HFFc6 (cell line): Measurements from ENCODE around the gene GASK1A. TPM values are rescaled to one million over a fixed set of nuclear protein-coding genes. Genes with fewer than 3 reads are reported as not detected.

Source experiments
- DNase-seq: peaks from one replicate; pipeline ENCODE4 v3.0.0-alpha.2; 2018
- H3K27ac Mint-ChIP-seq: 2 replicates; pipeline ENCODE4 v1.8.0; 2020; ENCODE audit warnings: mild to moderate bottlenecking, mixed read lengths
- H3K27me3 Mint-ChIP-seq: 2 replicates; pipeline ENCODE4 v1.8.0; 2021; ENCODE audit warnings: mild to moderate bottlenecking, moderate library complexity, mixed read lengths; ENCODE audit not compliant: insufficient read depth
- H3K36me3 Mint-ChIP-seq: 2 replicates; pipeline ENCODE4 v1.8.0; 2021; ENCODE audit warnings: low read depth, mixed read lengths
- H3K4me1 Mint-ChIP-seq: 2 replicates; pipeline ENCODE4 v1.8.0; 2020; ENCODE audit warnings: low read depth, mixed read lengths
- H3K4me3 Mint-ChIP-seq: 2 replicates; pipeline ENCODE4 v1.8.0; 2020; ENCODE audit warnings: mild to moderate bottlenecking, moderate library complexity, mixed read lengths
- H3K9me3 Mint-ChIP-seq: 2 replicates; pipeline ENCODE4 v1.8.0; 2020; ENCODE audit warnings: mild to moderate bottlenecking, mixed read lengths
- total RNA-seq, 6 experiments: library from RNA; stranded (reverse); fragmentation: NEBNext Ultra II Directional; extraction: Animal tissue kit (Norgen Biotek cat#: 25700); gene quantifications; 2 replicates in 1 of 6; 3 replicates in 5 of 6; pipeline ENCODE4 v1.2.3, GENCODE V29; 2021
- TF ChIP-seq, protein P1 (sequence below): fragments of 200-600 bp; sonication (generic); IDR thresholded peaks from 2 replicates; pipeline ENCODE4 v1.5.0; 2021; ENCODE audit warnings: antibody characterized with exemption, mild to moderate bottlenecking

GASK1A gene
- total RNA-seq, 6 experiments from 2014 or later, result not detected

DNA sequence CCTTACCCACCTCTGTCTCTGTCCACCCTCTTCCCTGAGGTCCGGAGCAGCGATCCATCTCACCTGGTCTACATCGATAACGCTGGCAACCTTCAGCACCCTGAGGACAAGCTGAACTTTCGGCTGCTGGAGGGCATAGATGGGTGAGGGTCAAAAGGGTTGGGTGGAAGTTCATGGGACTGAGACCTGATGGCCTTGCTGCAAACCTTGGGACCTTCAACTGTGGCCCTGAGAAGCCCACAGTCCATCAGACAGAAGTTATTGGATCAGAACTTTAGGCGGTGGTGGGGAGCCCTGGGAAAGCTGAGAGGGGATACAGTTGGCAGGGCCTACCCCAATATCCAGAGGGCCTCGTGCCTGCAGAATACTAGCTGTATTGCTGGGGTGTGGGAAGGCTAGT is 76.3 kb downstream of the GASK1A start:
- H3K27ac Mint-ChIP-seq, result no peak overlapping the region
- H3K4me1 Mint-ChIP-seq, result no peaks in the 10 kb centered on the region
- no peaks in the 10 kb centered on the region for H3K36me3 Mint-ChIP-seq
- no peak overlapping the region for H3K4me3 Mint-ChIP-seq
- peaks cover 5% of the 10 kb centered on the region; the same call in 1 of the 2 replicates for H3K9me3 Mint-ChIP-seq
- DNase-seq, result no peak
- TF ChIP-seq, protein P1, sequence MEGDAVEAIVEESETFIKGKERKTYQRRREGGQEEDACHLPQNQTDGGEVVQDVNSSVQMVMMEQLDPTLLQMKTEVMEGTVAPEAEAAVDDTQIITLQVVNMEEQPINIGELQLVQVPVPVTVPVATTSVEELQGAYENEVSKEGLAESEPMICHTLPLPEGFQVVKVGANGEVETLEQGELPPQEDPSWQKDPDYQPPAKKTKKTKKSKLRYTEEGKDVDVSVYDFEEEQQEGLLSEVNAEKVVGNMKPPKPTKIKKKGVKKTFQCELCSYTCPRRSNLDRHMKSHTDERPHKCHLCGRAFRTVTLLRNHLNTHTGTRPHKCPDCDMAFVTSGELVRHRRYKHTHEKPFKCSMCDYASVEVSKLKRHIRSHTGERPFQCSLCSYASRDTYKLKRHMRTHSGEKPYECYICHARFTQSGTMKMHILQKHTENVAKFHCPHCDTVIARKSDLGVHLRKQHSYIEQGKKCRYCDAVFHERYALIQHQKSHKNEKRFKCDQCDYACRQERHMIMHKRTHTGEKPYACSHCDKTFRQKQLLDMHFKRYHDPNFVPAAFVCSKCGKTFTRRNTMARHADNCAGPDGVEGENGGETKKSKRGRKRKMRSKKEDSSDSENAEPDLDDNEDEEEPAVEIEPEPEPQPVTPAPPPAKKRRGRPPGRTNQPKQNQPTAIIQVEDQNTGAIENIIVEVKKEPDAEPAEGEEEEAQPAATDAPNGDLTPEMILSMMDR, result no peak
- H3K27me3 Mint-ChIP-seq, result peaks cover 29% of the 10 kb centered on the region

DNA sequence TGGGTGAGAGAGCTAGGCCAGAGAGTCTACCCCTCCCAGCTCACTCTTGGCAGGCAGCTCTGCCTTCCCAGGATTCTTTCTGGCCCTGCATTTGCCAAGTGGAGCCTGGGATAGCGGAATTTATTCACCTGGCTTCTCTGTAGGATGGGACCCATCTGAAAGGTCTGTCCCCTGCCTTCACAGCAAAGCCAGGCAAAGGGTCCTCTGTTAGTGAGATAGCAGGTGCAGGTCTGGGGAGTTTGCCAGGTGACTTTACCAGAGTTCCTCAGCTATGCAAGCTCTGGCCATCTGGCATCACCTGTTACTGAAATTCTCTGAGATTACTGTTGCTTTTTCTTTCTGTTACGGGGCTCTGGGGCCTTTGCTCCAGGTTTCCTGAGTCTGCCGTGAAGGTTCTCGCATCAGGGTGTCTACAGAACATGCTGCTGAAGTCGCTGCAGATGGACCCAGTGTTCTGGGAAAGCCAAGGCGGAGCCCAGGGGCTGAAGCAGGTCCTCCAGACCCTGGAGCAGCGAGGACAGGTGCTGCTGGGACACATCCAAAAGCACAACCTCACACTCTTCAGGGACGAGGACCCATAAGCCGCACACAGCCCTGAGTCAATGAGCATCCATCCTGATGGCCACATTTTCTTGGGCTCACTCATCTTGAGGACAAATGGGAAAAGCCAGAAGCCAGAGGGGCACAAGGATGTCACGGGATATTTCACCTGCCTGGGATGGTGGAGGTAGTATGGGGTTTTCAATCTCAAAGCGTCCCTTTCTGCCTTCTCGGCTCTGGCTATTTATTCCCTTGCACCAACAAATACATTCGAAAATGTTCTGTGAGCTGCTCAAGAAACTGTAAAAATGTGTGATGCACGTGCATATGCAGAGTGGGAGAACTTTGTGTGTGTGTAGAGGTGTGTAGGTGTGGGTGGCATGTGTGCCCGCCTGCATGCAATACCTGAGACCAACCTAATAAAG is 77.0 kb downstream of the GASK1A start:
- TF ChIP-seq, protein P1, result no peak
- H3K4me3 Mint-ChIP-seq, result no peak overlapping the region
- no peak overlapping the region for H3K27ac Mint-ChIP-seq
- DNase-seq, result no peak
- no peaks in the 10 kb centered on the region for H3K4me1 Mint-ChIP-seq
- H3K27me3 Mint-ChIP-seq, result peaks cover 33% of the 10 kb centered on the region
- no peaks in the 10 kb centered on the region for H3K9me3 Mint-ChIP-seq
- no peaks in the 10 kb centered on the region for H3K36me3 Mint-ChIP-seq

DNA sequence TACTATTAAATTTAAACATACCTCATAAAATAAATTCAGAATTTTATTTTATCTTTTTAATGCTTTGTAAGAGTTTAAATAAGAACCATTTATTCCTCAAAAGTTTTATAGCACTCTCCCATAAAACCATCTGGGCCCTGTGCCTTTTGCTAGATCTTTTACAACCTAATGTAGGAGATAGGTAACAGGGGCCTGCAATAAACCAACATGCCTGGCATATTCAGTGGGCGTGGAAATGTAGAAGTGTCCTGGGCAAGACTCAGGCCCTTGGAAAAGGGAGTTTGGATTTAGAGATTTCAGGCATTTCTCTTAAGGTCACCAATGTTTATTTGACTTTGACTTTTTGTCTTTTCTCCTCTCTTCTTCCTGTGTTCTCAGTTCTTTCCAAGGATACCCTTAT is 80.3 kb downstream of the GASK1A start:
- peaks cover 27% of the 10 kb centered on the region for H3K27me3 Mint-ChIP-seq
- no peaks in the 10 kb centered on the region; the same call in 1 of the 2 replicates for H3K4me1 Mint-ChIP-seq
- H3K36me3 Mint-ChIP-seq, result no peaks in the 10 kb centered on the region
- H3K4me3 Mint-ChIP-seq, result no peak overlapping the region
- TF ChIP-seq, protein P1, result no peak
- DNase-seq, result no peak
- H3K9me3 Mint-ChIP-seq, result no peaks in the 10 kb centered on the region
- no peak overlapping the region for H3K27ac Mint-ChIP-seq

DNA sequence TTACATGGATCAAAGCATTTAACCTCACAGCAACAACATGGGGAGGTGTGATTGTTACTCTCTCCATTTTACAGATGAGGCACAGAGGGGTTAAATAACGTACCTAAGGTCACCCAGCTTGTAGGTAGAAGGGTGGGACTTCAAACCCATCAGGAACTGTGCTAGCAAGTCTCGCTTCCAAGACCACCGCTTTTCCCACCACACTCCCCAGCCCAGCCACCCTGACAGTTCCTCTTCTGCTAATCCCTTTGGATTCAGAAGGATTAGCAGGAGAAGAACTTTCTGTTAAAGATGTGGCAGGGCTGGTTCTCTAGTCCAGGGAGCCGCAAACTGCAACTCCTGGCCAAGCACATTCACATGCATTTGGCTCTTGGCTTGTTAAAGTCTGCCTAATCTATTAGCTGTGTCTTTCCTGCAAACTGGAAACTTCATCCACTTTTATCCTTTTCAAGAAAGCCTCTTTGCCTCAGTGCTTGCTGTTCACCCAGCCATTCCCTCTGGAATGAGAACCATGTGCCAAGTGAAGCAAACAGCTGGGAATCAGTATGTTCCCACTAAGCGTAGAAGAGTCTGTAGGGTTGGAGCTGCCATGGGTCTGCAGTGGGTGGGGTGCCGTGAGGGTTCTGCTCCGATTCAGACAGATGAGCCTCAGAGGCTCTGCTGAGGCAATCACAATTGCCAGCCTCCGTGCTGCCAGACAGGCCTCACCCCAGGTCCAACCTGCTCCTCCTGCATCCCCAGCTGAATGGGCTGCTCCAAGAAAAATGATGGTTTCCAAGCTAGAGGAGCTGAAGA is 82.2 kb downstream of the GASK1A start:
- Mint-ChIP-seq H3K27ac (no peak overlapping the region), H3K9me3 (no peaks in the 10 kb centered on the region)

DNA sequence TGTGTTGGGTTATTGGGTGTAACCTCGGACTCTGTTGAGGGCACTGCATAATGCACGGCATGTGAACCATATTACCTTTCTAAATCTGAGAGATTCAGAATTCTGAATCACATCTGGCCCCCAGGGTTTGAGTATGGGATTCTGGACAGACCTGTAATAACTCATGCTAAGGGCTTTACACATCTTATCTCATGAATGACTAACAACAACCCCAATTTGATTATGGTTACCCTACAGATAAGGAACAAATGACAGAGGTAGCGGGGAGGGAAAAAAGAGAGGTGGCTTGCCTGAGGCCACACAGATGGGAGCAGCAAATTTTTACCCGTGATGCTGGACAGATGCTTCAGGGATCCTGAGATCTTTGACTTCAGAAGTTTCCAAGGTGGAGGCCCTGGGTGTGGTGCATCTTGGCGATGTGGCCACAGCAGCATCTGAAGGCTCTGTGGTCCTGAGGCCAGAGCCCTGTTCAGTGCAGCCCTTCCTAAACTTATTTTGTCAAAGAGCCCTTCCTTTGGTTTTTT is 83.0 kb downstream of the GASK1A start:
- Mint-ChIP-seq H3K27ac (no peak overlapping the region), H3K9me3 (no peaks in the 10 kb centered on the region)
- TF ChIP-seq, protein P1, result no peak

More for the DNA sequence above, 82.2 kb downstream of the GASK1A start:
- TF ChIP-seq, protein P1, result no peak
- DNase-seq, result no peak
- no peaks in the 10 kb centered on the region for H3K36me3 Mint-ChIP-seq
- no peak overlapping the region for H3K4me3 Mint-ChIP-seq
- H3K4me1 Mint-ChIP-seq, result no peaks in the 10 kb centered on the region; the same call in 1 of the 2 replicates
- peaks cover 24% of the 10 kb centered on the region for H3K27me3 Mint-ChIP-seq

More for the DNA sequence above, 83.0 kb downstream of the GASK1A start:
- Mint-ChIP-seq H3K27me3 (peaks cover 19% of the 10 kb centered on the region), H3K4me1 (no peaks in the 10 kb centered on the region; the same call in 1 of the 2 replicates), H3K36me3 (no peaks in the 10 kb centered on the region), H3K4me3 (no peak overlapping the region)
- DNase-seq, result no peak
